GM21526 (cell line): ENCODE measurements around the gene NEGR1.

Source experiments
- ATAC-seq: cut with Tn5 transposase; IDR thresholded peaks from one replicate; pipeline ENCODE4 v1.9.1; 2021; ENCODE audit warnings: moderate library complexity; ENCODE audit not compliant: unreplicated experiment, low FRiP score

The NEGR1 gene

DNA sequence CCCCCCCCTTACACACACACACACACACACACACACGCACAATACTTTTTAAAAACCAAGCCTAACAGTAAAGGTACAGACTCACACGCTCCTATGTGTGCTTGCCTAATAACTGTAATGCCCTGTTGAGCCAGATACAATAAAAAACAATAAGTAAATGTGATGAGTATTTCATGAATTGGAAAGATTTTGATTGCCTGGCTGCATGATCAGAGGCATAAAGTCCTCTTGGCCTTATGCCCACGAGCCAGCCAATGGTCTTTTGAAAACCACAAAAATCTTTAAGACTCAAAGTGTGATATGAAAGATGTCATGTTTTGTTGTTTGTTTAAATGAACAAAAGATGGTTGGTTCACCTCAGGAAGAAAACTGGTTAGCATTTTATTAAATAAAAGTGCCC lies 759.6 kb downstream of the NEGR1 start:
- no peak for ATAC-seq

DNA sequence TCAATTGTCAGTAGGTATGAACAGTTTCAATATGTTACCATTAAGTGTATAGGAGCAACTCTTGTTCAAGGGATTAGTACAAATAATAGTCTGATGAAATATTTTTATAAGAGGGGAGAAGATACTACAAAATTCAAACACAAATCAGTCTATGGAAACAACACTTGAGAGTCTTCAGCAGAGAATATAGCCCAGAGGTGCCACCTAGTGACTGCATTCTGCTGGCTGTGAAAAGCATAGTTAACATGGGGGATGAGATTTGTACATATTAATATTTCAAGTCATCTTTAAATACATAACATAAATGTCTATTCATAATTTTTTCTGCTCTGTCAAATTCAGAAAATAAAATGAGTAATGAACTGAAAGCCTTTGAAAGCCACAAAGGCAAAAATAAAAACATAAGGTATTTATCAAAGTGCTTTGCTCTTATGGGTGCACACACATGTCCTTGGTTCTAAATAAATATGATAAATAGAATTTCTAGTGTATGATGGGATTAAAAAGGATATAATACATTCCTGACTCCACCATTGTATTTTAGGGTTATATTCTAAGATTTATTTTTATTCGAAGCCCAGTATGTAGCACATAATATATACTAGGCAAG lies 760.6 kb downstream of the NEGR1 start:
- ATAC-seq: peak; percentile 50

DNA sequence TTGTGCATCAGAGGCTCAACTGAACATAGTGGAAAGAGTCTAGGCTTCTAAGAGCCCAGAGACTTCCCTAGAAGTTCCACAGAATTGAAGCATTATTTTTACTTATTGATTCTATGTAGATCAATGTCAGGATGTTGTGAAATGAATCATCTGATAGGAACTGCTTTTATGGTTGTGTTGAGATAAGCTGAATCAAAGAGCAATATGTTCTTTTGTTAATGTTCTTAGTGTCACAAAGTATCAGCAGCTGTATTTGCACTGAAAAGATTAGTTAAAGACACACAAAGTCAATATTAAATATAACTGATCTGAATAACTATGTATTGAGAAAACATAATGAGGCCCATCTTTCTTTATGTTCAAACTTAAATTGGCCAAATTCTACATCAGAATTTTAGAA lies 770.8 kb downstream of the NEGR1 start:
- no peak for ATAC-seq

DNA sequence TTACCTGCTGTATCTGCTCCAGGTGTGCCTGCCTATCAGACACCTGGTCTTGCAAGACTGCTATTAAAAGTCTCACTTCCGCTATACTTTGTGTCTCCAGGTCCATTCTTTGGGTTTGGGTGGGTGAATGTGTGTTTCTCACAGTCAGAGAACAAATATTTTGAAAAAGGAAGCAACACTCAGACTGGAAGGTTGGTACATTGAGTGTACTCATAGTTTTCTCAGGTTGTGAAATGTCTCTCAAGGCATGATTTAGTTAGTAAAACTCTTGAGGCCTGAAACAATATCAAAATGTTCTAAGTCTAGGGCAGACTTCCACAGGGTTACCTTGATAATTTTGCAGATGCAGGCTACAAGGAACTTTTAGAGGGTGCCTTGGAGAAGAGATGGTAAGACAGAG lies 771.6 kb downstream of the NEGR1 start:
- no peak for ATAC-seq

DNA sequence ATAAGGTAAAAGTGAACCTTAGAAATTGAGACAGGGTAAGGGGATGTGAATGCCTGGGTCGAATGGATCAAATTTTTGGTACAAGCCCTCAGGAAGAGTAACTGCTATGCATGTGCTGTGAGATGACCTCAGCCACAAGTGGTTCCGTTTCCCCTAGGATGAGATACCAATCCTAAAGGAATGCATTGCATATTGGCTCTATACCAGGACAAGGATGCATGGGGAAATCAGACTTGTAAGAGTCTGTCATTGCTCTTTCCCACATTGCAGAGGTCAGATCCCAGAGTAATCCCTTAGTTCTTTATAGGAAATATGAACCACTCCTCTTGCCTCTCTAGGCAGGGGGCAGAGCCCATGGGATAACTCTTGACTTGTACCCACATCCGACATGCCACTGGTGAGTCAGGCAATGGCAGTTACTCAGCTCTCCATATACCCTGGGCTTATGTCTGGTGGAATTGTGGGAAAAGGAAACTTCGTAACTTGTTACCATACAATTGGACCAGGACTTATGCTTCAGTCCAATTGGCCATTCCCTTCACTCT lies 773.2 kb downstream of the NEGR1 start:
- ATAC-seq: no peak

DNA sequence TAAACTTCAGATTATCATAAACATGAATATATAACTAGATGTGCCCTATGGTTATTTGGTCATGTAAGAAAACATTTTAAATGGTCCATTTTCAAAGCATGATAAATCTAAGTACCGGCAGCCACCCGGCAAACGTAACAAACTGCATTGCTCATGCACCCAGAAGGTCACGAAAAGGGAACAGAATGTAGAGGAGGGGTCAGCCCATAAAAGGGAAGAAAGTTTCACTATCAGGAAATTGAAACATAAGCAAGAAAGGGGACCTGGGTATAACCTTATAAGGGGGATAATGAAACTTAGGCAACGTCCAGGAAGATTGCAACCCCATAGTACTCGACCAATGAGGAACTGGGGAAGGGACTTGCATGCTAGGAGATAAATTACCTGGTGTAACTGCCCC lies 780.3 kb downstream of the NEGR1 start:
- ATAC-seq: no peak

DNA sequence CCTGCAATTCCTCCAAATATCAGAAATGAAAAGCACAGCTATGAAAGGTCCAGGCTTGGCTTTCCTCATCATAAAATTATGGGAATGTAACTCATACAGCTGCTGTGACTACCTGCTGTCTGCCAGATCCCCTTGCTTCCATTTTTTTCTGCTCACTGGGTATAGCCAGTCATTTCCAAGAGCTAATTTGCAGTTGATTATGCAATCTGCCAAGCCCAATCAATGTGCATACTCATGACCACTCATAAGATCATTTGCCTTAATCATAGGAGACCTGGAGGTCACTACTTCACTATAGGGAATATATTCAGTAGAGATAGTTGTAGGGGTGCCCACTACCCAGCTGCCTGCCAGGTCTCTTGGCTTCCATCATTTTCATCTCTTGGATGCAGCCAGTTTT lies 783.8 kb downstream of the NEGR1 start:
- ATAC-seq: no peak

DNA sequence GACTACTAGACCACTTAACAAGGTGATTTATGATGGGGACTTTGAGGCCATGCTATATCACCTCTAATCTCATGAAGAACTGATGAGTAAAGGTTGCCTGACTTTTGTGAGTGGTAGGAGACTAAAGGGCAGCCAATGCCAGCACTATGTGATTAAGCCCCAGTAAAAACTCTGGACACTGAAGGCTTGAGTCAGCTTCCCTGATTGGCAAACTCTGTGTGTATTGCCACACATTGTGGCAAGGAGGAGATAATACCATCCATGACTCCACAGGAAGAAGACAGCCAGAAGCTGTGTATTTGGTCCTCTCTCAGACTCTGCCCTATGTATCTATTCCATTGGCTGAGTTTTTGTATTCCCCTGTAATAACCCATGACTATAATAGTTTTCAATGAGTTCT lies 788.2 kb downstream of the NEGR1 start:
- no peak for ATAC-seq

DNA sequence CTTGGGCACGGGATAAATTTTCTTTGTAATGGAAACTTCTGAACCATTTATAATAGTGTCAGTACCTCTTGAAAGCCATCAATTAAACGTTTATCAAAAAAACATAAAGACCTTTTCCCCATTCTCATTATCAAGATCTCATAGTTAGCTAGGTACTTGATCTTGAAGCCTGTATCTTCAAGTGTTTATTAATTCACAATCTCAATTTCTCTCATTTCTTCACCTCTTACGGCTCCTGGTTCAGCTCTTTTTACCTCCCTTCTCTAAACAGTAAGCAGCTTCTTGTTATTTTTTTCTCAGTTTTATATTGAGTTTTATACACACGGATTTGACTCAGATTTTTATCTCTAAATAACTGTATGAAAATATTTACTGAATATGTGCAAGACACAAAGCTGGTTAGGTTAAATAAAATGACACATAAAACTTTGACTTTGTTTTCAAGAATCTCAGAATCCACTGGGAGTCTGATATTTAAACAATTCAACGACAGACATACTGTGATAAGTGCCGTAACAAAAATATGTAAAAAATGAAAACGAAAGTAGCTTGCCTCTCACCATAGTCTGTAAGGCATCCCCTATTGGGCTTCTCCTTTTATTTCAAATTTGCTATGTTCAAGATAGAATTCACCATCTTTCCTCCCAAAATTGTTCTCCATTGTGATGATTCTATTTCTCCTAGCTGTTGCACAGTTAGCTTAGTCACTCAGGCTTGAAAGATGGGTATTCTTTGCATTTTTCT lies 789.9 kb downstream of the NEGR1 start:
- ATAC-seq: no peak

DNA sequence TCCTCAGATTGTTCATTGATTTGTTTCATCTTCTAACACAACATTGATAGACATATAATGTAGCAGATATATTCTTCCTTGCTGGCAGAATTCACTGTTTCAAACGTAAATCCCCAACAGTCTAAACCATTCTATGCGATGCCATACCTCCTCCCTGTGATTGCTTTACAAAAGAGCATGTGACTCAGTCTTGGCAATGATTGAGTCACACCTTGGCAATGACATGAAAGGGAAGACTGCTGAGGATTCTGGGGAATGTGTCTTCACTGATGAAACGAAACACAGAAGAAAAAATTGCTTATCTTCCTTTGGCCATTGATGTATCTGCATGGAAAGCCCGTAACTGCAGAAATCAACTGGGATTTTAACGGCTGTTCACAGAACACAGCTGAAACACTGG lies 791.9 kb downstream of the NEGR1 start:
- no peak for ATAC-seq

DNA sequence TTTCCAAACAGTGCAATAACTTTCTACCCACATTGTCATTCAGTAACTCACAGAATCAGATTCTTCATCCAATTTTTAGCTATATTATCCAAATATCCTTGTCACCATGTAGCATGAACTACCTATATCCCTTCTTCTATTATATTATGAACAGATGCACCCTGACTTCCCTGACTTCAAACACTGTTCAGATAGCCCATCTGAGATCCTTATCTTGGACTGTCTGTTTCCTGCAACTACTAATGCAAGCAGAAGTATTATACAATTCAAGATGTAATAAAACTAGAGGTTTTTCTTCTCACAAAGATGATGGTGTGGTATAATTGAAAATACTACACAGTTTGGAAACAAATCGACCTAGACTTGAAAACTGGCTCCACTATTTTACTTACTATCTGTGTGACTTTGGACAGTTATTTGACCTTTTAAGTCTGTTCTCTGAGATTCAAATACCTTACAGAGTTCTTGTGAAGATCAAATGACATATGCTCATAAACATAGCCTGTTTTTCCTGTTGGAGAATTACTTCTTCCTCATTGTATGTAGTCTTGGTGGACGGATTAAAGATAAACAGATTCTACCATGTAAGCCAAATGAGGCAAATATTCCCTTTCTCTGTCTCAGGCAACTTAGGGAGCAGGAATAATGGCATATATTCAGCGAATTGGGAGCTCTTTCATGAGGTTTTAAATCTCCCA lies 793.6 kb downstream of the NEGR1 start:
- ATAC-seq: no peak

DNA sequence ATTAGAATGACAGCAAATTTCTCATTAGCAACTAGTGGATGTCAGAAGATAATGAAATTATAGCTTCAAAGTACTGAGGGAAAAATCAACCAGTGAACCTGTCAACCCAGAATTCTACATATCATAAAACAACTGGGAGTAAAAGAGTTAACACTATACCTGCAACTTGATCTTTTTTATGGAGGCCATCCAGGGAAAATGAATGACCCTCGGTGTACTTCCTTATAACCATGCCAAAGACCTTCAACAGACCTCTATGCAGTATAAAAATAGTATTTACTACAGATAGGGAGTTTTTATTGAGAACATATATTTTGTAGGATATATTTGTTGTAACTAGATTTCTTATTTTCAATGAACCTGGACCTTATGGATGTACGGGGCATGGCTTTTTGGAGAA lies 809.0 kb downstream of the NEGR1 start:
- ATAC-seq: no peak

DNA sequence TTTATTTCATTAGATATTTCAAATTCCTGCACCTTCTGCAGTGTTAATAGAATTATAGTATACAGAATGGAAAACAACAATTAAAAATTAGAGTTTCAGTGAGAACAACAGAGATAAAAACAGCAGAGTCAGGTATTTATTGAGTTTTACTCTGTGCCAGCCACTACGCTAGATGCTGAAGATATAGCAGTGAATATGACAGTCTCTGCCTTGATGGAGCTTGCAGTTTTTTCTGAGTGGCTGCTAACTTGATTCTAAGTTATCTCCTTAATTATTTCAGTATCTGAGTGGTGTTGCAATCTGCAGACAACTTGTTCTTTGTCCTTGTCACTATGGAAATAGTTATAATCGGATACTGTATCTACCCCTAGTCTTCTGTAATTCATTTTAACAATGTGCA lies 817.2 kb downstream of the NEGR1 start:
- ATAC-seq: no peak

DNA sequence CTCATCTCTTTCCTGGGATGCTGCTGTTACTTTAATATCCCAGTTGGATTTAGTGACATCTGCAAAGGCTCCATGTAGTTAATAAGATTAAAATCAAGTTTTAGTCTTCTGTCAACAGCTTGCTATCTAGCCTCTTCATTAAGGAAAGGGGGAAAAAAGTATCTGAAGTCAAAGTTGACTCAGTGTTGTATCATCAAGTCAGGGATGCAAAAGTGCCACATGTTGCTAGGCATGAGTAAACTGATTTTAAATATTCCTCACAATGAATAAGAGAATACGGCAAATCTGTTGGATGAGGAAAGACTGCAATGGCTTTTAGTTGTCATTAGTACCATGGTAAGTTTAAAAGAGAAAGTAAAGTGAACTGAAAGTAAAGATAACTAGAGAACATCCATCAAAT lies 818.3 kb downstream of the NEGR1 start:
- ATAC-seq: no peak

DNA sequence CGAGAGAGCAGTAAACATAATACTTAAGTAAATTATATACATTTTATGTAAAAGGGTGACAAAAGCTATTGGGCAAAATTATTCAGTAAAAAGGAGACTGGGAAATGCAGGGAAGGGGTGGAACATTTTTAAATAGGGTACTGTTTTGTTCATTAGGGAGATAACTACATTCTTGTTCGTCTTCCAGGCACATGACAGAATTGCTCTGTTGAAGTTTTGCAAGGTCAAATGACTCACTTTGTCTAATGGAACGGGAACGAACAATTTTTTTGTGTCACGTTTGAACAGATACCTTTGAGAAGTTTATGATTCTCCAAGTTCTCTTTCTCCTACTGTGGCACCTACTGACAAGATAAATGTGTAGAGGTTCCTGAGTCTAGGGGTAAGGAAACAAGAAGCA lies 819.2 kb downstream of the NEGR1 start:
- ATAC-seq: no peak

DNA sequence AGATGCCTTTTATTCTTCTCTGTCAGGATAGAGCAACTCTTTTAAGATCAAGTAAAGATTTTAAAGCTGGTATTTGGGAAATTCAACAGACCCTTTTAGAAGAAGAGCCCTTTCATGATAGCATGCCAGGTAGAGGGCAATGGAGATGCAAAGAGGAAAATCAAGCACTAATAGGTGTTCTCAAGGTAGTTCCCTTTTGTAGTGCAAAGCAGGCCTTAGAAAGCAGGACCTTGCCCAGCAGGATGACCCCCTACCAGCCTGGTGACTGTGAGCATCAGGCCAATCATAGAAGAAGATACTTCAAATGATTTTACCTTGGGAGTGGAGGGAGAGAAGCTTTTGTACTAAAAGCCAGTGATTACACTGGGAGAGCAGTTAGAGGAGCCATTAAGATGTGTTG lies 820.1 kb downstream of the NEGR1 start:
- no peak for ATAC-seq

DNA sequence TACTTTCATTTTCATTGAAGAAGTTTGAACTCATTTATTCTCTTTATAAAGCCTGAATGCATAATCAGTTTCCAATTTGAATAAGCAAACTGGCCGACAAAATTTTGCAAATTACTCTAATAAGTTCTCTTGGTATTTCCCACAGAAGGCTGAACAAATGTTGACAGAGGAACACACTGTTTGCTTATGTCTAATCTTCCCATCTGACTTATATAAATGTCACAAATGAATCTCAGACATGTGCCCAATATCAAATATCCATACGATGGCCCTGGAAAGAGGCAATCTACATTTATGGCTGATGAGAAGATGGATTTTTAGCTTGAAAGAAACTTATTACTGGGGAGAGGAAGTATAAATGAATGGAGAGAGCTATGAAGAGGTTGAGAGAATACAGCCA lies 820.9 kb downstream of the NEGR1 start:
- ATAC-seq: no peak

DNA sequence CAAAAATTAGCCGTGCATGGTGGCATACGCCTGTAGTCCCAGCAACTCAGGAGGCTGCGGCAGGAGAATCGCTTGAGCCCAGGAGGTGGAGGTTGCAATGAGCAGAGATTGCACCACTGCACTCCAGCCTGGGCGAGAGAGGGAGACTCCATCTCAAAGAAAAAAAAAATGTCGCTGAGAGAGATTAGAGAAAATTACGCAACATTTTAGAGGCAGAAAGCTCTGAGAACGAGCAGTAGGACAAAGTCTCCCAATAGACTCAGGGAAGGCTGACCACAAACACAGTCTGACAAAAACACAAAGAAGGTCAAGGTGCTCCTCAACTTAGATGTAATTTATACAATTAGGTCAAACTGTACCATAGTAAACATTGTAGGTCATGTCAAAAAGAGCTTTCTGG lies 833.9 kb downstream of the NEGR1 start:
- no peak for ATAC-seq

DNA sequence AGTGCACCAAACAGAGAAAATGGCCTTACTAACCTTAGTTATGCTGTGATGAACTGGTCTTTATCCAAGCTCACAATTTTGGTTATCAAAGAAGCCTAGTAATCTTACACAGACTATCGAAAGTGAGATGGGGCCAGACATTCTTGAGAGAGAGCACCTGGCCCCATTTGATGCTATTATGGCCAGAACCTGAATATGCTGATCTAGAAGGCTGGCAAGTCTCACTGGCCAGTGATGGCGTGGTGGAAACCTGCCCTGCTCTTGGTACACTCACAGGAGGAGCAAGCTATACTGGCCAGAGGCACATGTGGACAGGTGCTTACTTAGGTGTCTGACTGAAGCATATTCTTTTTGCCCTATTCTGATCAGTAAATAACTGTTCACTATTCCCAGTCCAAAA lies 843.7 kb downstream of the NEGR1 start:
- ATAC-seq: no peak

DNA sequence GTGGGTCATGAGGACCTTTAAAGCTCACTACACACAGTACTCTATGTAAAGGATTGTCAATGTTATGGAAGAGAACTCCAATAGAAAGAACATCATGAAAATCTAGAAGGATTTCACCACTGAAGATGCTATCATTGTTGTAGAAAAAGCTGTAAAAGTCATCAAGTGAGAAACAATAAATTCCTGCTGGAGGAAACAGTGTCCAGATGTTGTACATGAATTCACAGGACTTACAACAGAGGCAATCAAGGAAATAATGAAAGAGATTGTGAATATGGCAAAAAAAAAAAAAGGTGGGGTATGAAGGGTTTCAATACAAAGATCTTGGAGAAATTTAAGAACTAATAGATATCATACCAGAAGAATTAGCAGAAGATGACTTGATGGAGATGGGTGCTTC lies 846.4 kb downstream of the NEGR1 start:
- no peak for ATAC-seq

DNA sequence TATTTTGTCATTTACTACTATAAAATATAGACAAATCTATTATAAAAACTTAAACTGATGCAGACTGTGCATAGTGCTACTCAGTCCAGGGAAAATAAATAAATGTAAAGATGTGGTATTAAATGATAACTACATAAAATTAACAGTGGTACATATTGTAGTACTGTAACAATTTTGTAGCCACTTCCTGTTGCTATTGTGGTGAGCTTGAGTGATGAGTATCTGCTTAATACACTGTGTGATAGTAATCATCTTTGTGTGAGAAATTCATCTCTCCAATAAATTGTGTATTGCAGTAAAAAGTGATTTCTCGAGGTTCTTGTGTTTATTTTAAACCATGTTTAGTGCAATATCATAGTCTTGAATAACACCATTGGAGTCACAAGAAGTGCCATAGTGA lies 848.1 kb downstream of the NEGR1 start:
- no peak for ATAC-seq

DNA sequence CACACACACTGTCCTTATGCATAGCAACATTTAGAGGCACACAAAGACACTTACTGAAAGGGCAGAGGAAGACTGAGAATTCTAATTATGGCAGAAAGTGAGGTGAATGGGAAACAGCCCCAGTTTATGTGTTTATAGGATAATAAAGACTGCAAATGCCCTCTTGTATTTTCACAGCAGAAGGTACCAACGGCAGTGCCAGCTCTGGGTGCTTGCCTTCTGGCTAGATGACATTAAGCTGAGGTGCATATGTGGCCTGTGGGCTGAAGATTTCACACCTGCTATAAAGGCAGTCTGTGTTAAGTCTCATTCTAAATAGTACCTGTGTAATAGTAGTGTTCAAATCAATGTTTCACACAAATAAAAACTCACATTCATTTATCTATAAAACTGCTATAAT lies 854.3 kb downstream of the NEGR1 start:
- no peak for ATAC-seq
